ENCODE measurements around the gene NPW. TPM values are rescaled to one million over a fixed set of nuclear protein-coding genes. Genes with fewer than 3 reads are reported as not detected.

The NPW gene
- total RNA-seq, 1 donor from 2014 or later: 6.9 TPM

DNA sequence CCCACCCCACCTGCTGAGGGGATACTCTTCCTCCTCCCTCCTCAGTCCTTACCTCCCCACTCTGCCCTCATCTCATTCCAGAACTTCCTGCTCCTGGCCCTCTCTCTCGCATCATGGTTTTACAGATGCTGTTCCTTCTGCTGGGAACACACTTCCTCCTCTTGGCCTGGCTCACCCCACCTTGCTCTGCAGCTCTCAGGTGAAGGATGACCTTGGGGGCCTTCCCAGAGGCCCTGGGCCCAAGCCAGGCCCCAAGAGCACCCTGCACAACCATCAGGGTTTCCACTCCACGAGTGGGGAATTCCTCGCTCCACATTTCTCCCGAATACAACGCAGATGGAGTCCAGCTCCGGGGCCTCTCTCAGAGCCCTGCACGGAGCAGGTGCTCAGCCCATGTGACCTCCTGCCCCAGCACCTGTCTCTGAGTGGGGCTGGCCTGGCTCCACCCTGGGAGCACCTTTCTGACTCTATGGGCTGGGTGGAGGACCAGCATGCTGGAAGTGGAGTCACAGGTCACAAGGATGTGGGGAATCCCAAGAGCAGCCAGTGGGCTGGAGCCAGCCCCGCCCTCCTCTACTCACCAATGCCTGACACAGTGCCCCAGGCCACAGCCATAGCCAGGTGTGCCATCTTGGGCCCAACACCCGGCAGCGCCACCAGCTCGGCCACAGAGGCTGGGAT, 23.5 kb downstream of the NPW start:
- H3K4me3 Mint-ChIP-seq: no peak overlapping the region
- no peak overlapping the region for H3K27ac Mint-ChIP-seq
- H3K36me3 Mint-ChIP-seq (ENCODE audit: low read depth): peaks cover 7% of the 10 kb centered on the region
- H3K27me3 Mint-ChIP-seq: no peaks in the 10 kb centered on the region
- DNase-seq: no peak
- intact Hi-C loops (cut with micrococcal nuclease): no loop called here
- H3K9me3 Mint-ChIP-seq: no peaks in the 10 kb centered on the region
- H3K4me1 Mint-ChIP-seq: peaks cover 9% of the 10 kb centered on the region

DNA sequence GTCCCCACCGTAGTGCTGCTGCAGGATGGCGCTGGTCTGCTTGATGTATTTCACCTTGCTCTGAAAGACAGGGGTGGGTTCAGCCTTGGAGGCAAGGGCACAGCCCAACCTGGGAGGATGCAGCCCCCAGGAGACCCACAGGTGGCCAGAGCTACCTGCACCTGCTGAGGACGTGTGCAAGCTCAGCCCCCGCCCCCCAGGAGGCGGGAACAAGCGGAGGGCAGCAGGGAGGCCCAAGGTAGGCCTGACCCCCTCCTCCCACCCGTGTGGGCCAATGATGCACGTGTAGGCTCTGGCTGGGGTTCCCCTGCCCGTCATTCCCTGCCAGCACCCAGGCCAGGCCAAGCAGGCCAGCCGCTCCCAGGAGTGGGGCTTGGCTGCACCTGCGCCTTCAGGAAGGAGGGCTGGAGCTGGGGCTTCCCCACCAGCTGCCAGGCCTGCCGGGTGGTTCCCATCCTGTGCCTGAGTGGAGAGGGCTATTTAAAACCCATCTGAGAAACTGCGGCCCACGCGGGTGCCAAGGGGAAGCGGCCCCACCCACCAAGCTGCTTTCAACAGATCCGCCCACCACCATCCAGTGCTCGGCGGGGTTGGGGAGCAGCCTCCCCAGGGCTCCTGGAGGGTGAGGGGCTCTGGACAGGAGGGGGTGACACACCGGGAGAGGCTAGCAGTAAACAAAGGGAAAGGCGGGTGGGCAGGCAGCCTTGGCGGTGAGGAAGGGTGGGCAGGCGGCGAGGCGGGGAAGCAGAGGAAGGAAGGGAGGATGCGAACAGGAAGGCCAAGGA, 24.3 kb downstream of the NPW start:
- no peaks in the 10 kb centered on the region for H3K9me3 Mint-ChIP-seq
- H3K27me3 Mint-ChIP-seq: no peaks in the 10 kb centered on the region
- H3K36me3 Mint-ChIP-seq (ENCODE audit: low read depth): peaks cover 7% of the 10 kb centered on the region
- no peak overlapping the region for H3K27ac Mint-ChIP-seq
- peaks cover 14% of the 10 kb centered on the region for H3K4me1 Mint-ChIP-seq
- H3K4me3 Mint-ChIP-seq: no peak overlapping the region
- DNase-seq: no peak
- intact Hi-C loops (cut with micrococcal nuclease): no loop called here

DNA sequence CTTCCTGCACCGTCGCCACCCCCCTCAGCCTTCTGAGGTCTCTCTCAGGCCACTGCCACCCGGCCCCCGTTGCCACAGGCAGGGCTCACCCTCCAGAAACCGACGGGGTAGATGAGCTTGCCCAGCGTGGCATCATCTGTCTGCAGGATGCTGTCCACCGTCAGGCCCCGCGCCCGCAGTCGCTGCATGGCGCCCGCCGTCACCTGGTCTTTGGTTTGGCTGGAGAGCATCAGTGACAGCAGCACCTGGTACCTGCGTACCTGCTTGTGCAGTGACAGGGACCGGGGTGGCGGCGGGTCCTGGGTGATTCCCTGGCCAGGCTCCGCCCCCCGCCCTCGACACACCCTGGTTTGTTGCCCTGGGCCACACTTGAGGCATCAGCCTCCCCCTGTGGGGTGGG, 25.0 kb downstream of the NPW start:
- Mint-ChIP-seq H3K27me3 (no peaks in the 10 kb centered on the region), H3K4me3 (no peak overlapping the region), H3K4me1 (peaks cover 14% of the 10 kb centered on the region), H3K36me3 (ENCODE audit: low read depth) (peaks cover 7% of the 10 kb centered on the region), H3K27ac (no peak overlapping the region), H3K9me3 (no peaks in the 10 kb centered on the region)
- DNase-seq: no peak
- intact Hi-C loops (cut with micrococcal nuclease): no loop called here

DNA sequence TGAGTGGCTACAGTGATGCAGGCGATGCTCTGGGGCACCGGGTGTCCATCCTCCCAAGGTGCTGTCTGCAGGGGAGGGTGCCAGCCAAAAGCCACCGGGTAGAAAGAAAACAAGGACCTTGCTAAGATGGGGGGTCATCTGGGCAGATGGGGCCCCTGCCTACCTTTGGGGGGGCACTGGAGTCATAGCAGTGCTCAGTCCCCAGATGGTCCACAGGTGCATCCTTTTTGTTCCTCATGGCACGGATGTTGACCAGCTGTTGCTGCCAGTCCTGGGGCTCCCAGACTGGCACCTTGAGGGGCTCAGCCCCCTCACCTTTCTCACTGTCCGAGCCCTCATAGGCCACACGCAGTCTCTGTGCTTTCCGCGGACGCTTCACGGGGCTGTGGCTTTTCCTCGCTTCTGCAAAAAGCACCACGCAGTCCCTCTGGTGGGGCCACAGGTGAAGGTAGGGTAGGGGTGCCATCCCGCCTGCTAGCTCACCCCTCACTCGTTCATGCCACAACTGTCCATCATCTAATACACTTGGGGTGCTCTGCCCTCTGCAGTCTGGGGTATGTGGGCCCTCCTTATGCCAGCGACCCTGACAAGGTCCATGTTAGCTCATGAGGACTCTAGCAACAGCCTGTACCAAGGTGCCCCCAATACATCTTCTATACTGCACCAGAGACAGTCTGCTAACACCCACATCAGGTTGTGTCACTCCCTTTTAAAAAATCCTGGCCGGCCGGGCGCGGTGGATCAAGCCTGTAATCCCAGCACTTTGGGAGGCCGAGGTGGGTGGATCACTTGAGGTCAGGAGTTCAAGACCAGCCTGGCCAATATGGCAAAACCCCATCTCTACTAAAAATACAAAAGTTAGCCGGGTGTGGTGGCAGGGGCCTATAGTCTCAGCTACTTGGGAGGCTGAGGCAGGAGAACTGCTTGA, 26.6 kb downstream of the NPW start:
- Mint-ChIP-seq H3K27me3 (no peaks in the 10 kb centered on the region), H3K4me3 (peak overlapping the region; percentile 92), H3K9me3 (no peaks in the 10 kb centered on the region), H3K27ac (no peak overlapping the region), H3K4me1 (peaks cover 14% of the 10 kb centered on the region), H3K36me3 (ENCODE audit: low read depth) (peaks cover 9% of the 10 kb centered on the region)
- intact Hi-C loops (cut with micrococcal nuclease): loop anchor here (5.0 kb wide), 1 partner anchor 54 kb away; no protein-coding TSS in a partner anchor
- no peak for DNase-seq

DNA sequence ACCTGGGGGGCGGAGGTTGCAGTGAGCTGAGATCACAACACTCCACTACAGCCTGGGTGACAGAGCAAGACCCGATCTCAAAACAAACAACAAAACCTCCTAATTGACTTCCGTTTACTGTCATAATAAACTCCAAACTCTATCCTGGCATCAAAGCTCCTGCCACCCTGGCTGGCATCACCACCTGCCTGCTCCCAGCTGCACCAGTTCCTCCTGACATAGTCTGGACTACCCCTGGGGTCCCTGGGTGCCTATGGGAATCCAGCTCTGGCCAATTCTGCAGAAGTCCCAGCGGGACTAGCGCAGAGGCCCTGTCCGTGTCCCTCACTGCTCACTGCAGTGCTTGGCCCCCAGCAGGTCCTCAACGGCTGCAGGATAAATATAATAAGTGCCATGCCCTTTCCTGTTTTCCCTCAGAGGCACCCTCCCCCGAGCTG, 27.3 kb downstream of the NPW start:
- Mint-ChIP-seq H3K27ac (peak overlapping the region; percentile 83), H3K9me3 (no peaks in the 10 kb centered on the region), H3K36me3 (ENCODE audit: low read depth) (peaks cover 14% of the 10 kb centered on the region), H3K4me3 (peak overlapping the region; percentile 92), H3K27me3 (no peaks in the 10 kb centered on the region), H3K4me1 (peaks cover 14% of the 10 kb centered on the region)
- DNase-seq: peak; percentile 66
- intact Hi-C loops (cut with micrococcal nuclease): loop anchor here (1.0 to 5.0 kb wide), 3 partner anchors 24 to 108 kb away; partner anchors contain the start of gene TRAF7

DNA sequence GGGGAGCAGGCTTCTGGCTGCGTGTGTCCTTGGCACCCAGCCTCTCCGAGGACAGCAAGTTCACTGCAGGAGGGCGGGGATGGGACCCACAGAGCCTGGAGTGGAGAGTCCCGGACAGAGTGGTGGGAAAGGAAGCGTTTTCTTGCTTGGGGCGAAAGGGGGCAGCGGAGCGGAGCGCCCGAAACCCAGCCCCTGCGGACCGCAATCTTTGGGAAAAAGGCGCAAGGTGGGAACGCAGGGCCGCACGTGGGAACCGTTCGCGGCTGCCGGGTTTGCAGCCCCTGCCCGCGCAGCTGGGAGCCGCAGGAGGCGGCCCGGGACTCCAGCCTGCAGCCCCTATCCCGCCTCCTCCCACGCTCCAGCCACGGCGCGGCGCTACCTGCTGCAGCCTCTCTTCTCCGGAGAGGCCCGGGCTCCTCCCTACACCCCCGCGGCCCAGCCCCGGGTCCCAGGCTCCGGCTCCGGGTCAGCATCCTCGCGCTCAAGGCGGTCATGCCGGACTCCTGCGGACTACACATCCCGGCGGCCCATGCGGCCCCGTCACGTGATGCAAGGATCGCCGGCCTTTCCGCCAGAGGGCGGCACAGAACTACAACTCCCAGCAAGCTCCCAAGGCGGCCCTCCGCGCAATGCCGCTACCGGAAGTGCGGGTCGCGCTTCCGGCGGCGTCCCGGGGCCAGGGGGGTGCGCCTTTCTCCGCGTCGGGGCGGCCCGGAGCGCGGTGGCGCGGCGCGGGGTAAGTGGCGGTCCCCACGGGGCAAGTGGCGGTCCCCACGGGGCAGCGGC, 27.9 kb downstream of the NPW start, which contains the start of the genes NTHL1 and TSC2:
NTHL1 (minus strand) TSS at position 505 of the 786 bp plus-strand sequence; CDS start at position 494, 11 bp downstream.
TSC2 (plus strand) TSS at position 656 of the 786 bp plus-strand sequence. CDS start 631 bp downstream, outside the sequence.
- Mint-ChIP-seq H3K4me3 (peak within 1 kb of the TSS; percentile 92), H3K9me3 (no peaks in the 10 kb centered on the region), H3K4me1 (peaks cover 14% of the 10 kb centered on the region), H3K36me3 (ENCODE audit: low read depth) (peaks cover 15% of the 10 kb centered on the region), H3K27me3 (no peaks in the 10 kb centered on the region), H3K27ac (peak within 1 kb of the TSS; percentile 83)
- peak; percentile 99 for DNase-seq
- intact Hi-C loops (cut with micrococcal nuclease): loop anchor here (1.0 to 5.0 kb wide), 3 partner anchors 24 to 108 kb away; partner anchors contain the start of gene TRAF7

DNA sequence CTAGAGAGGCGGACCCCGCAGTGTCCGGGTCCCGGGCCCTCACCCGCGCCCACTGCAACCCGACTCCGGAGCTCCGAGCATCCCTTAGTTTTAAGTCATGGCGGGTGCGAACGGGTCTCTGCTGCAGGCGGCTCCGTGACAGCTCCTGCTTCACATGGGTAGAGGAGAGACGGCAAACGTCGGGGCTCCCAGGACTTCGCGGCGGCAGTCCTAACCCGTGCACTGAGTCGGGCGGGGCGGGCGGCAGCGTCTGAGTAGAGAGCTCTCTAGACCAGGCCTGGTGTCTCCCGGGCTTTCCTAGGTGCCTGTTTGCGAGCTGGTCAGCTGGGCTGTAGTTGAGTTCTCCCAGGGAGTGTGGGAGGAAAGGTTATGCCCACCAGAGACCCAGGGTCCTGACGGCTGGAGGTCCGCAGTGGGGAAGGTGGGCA, 28.5 kb downstream of the NPW start:
- DNase-seq: no peak
- Mint-ChIP-seq H3K9me3 (no peaks in the 10 kb centered on the region), H3K4me3 (peak overlapping the region; percentile 92), H3K4me1 (peaks cover 14% of the 10 kb centered on the region), H3K36me3 (ENCODE audit: low read depth) (peaks cover 15% of the 10 kb centered on the region), H3K27ac (peak overlapping the region; percentile 56), H3K27me3 (no peaks in the 10 kb centered on the region)
- intact Hi-C loops (cut with micrococcal nuclease): loop anchor here (5.0 kb wide), 1 partner anchor 56 kb away; no protein-coding TSS in a partner anchor

DNA sequence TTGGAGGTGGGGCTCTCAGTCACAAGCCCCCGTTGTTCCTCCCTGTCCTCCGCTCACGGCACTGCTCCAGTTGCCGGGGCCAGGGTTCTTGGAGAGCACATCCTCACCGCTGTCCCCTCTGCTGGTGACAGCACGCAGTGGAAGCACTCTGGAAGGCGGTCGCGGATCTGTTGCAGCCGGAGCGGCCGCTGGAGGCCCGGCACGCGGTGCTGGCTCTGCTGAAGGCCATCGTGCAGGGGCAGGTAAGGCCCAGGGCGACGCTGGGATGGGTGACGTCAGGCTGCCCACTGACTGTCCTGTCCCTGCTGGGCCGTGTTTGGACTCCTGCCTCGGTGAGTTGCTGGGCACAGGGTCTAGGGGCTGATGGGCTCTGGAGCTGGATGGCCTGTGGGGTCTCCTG, 33.6 kb downstream of the NPW start:
- Mint-ChIP-seq H3K36me3 (ENCODE audit: low read depth) (peaks cover 16% of the 10 kb centered on the region), H3K27me3 (no peaks in the 10 kb centered on the region), H3K9me3 (no peaks in the 10 kb centered on the region), H3K27ac (no peak overlapping the region), H3K4me3 (no peak overlapping the region), H3K4me1 (peaks cover 5% of the 10 kb centered on the region)
- no peak for DNase-seq
- intact Hi-C loops (cut with micrococcal nuclease): no loop called here

DNA sequence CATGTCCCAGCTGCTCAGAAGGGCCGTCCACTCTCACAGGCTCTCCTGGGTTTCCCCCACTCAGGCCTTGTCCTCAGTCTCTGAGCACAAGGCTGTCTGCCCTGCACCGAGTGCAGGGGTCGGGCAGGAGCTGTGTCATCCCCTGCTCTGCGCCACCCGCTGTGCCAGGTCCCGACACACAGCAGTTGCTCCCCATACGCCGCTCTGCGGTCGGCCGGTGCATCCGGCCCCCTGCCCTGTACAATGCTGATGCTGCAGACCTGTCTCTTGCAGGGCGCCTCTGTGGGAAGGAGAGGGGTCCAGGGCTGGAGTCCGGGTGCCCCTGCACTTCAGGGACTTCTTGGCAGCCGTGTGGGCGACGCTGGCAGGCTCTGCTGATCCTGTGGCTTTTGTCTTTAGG, 34.3 kb downstream of the NPW start:
- intact Hi-C loops (cut with micrococcal nuclease): no loop called here

DNA sequence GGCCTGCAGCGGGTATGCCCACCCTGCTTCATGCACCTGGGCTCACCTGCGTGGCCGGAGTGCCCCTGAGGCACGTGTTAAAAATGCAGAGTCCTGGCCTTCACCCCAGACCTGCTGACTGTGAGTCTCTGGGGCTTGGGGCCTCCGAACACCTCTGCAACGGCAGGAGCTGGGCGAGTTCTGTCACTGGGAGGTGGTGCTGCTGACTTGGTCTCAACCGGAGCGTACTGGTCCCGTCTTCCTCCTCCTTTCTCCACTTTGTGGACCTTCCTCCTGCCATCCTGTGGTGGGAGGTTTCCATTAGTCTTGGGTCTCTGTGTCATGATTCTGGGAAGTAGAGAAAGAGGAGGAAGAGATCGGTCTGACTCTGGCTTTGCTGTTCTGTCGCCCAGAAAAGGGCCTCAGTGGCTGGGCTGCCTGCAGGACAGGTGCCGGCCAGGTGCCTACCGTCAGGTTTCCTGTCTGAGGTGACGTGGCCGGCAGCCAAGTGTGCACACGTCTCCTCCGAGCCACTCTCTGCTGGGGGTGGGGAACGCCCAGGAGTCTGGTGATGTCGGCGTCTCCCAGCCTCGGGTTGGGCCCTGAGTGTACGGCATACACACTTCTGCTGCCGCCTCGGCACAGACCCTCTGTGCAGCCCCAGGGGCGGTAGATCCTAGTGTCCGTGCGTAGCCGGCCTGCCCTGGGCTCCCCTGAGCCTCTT, 35.1 kb downstream of the NPW start:
- peaks cover 16% of the 10 kb centered on the region for H3K36me3 Mint-ChIP-seq (ENCODE audit: low read depth)
- no peak for DNase-seq
- H3K27ac Mint-ChIP-seq: no peak overlapping the region
- H3K27me3 Mint-ChIP-seq: no peaks in the 10 kb centered on the region
- no peaks in the 10 kb centered on the region for H3K9me3 Mint-ChIP-seq
- no peak overlapping the region for H3K4me3 Mint-ChIP-seq
- intact Hi-C loops (cut with micrococcal nuclease): no loop called here
- H3K4me1 Mint-ChIP-seq: no peaks in the 10 kb centered on the region

More for the DNA sequence above, 34.3 kb downstream of the NPW start:
- no peaks in the 10 kb centered on the region for H3K4me1 Mint-ChIP-seq
- no peak overlapping the region for H3K27ac Mint-ChIP-seq
- DNase-seq: no peak
- H3K36me3 Mint-ChIP-seq (ENCODE audit: low read depth): peaks cover 16% of the 10 kb centered on the region
- no peaks in the 10 kb centered on the region for H3K9me3 Mint-ChIP-seq
- H3K4me3 Mint-ChIP-seq: no peak overlapping the region
- H3K27me3 Mint-ChIP-seq: no peaks in the 10 kb centered on the region

DNA sequence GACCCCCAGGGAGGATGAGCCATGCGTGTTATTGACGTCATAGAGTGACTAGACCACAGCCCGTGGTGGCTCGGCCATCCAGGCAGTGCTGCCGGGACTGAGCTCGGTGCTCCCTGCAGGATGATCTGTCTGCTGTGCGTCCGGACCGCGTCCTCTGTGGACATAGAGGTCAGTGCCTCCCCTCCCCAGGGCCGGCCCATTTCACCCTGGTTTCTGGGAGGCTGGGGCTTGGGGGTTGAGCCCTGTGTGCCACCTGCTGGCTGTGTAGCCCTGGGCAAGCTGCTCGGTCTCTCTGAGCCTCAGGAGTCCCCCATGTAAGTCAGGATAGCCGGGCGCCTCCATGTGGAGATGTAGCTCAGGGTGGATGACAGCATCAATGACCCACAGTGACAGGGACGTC, 36.5 kb downstream of the NPW start:
- no peak for DNase-seq
- H3K9me3 Mint-ChIP-seq: no peaks in the 10 kb centered on the region
- intact Hi-C loops (cut with micrococcal nuclease): no loop called here
- H3K27ac Mint-ChIP-seq: no peak overlapping the region
- H3K4me1 Mint-ChIP-seq: no peaks in the 10 kb centered on the region
- H3K4me3 Mint-ChIP-seq: no peak overlapping the region
- no peaks in the 10 kb centered on the region for H3K27me3 Mint-ChIP-seq
- peaks cover 14% of the 10 kb centered on the region for H3K36me3 Mint-ChIP-seq (ENCODE audit: low read depth)

DNA sequence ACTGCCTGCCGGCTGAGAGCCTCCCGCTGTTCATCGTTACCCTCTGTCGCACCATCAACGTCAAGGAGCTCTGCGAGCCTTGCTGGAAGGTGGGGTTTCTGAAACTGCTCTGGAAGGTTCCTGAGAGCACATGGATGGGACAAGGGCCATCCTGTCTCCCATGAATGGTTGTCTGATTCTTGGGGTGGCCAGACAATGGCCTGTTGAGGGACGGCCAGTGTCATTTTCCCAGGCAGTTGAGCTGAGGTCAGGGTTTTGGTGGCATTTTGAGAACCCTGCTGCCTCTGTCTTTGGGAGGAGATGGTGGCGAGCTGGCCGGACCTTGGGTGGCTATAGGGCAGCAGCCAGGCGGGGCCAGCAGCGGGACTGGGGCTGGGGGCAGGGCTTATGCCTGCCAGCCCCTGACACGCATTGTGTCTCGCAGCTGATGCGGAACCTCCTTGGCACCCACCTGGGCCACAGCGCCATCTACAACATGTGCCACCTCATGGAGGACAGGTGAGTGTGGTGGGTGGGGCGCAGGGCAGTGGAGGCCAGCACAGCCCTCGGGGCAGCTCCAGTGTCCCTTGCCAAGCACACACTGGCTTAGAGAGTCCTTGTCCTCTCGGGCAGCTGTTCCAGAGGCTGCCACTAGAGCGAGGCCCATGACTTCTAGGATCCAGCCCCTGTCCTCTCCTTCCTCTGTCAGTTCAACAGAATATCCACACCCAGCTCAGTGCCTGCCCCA, 37.3 kb downstream of the NPW start:
- DNase-seq: no peak
- Mint-ChIP-seq H3K4me3 (no peak overlapping the region), H3K36me3 (ENCODE audit: low read depth) (peaks cover 11% of the 10 kb centered on the region), H3K9me3 (no peaks in the 10 kb centered on the region), H3K27ac (no peak overlapping the region), H3K4me1 (no peaks in the 10 kb centered on the region), H3K27me3 (no peaks in the 10 kb centered on the region)
- intact Hi-C loops (cut with micrococcal nuclease): no loop called here
